PC-9 (cell line): Measurements from ENCODE around the gene MANBA. TPM values are rescaled to one million over a fixed set of nuclear protein-coding genes. Genes with fewer than 3 reads are reported as not detected.

Experiments used
- BruUV-seq: library from RNA; stranded (reverse); fragments of 400-500 nt; replicated peaks from 2 replicates; lab custom pipeline; 2021; lab: Mats Ljungman, UMichigan
- CTCF ChIA-PET: fragments of 300-600 bp; sonication (Branson Sonifier 250); formaldehyde crosslinking; loops from one replicate; lab custom pipeline; 2022; ENCODE audit warnings: antibody characterized with exemption; lab: Charles Lee
- POLR2A ChIA-PET: fragments of 300-600 bp; sonication (Branson Sonifier 250); formaldehyde crosslinking; loops from one replicate; lab custom pipeline; 2022; ENCODE audit warnings: antibody characterized with exemption; ENCODE audit not compliant: unreplicated experiment; lab: Charles Lee
- DNase-seq, 2 experiments: peaks; one replicate each; pipeline versions ENCODE4 v3.0.0 to v3.0.0-alpha.2; 2015 to 2022; ENCODE audit warnings: mixed read lengths in 1 of 2
- H2AFZ ChIP-seq: fragments of 200-600 bp; sonication (generic); 2 replicates; pipeline ENCODE4 v1.8.1; 2017; ENCODE audit warnings: antibody characterized with exemption
- H3F3A ChIP-seq: fragments of 200-600 bp; sonication (generic); 2 replicates; pipeline ENCODE4 v1.8.1; 2017; ENCODE audit warnings: antibody characterized with exemption, mild to moderate bottlenecking, low read depth; ENCODE audit not compliant: insufficient read depth
- H3K27ac ChIP-seq: fragments of 200-600 bp; sonication (generic); 2 replicates; pipeline ENCODE4 v1.6.1; 2016; ENCODE audit warnings: mixed run types
- H3K27me3 ChIP-seq: fragments of 200-600 bp; sonication (generic); 2 replicates; pipeline ENCODE4 v1.6.1; 2016; ENCODE audit warnings: low read depth, mixed run types; ENCODE audit not compliant: insufficient read depth
- H3K36me3 ChIP-seq: fragments of 200-600 bp; sonication (generic); 2 replicates; pipeline ENCODE4 v1.6.1; 2016; ENCODE audit warnings: low read depth, mixed run types
- H3K4me1 ChIP-seq: fragments of 200-600 bp; sonication (generic); replicated peaks from 2 replicates; pipeline ENCODE4 v1.6.1; 2016; ENCODE audit warnings: mixed run types; ENCODE audit not compliant: insufficient read depth
- H3K4me2 ChIP-seq: fragments of 200-600 bp; sonication (generic); 2 replicates; pipeline ENCODE4 v1.6.1; 2017; ENCODE audit warnings: mixed run types
- H3K4me3 ChIP-seq: fragments of 200-600 bp; sonication (generic); 2 replicates; pipeline ENCODE4 v1.6.1; 2016; ENCODE audit warnings: mixed run types
- H3K79me2 ChIP-seq: fragments of 200-600 bp; sonication (generic); 2 replicates; pipeline ENCODE4 v1.6.1; 2017; ENCODE audit warnings: low read depth, mixed run types
- H3K9me2 ChIP-seq: fragments of 200-600 bp; sonication (generic); 2 replicates; pipeline ENCODE4 v1.8.1; 2017; ENCODE audit warnings: mild to moderate bottlenecking; ENCODE audit not compliant: insufficient read depth
- H3K9me3 ChIP-seq: fragments of 200-600 bp; sonication (generic); 2 replicates; pipeline ENCODE4 v1.8.1; 2016; ENCODE audit warnings: low read depth; ENCODE audit not compliant: insufficient read depth
- H4K20me1 ChIP-seq: fragments of 200-600 bp; sonication (generic); 2 replicates; pipeline ENCODE4 v1.8.1; 2017; ENCODE audit not compliant: insufficient read depth
- CTCF ChIP-seq: fragments of 200-600 bp; sonication (generic); conservative IDR thresholded peaks from 2 replicates; pipeline ENCODE4 v1.6.1; 2017; ENCODE audit warnings: mixed run types, antibody characterized with exemption, mild to moderate bottlenecking, moderate library complexity
- EZH2 ChIP-seq: fragments of 200-600 bp; sonication (generic); IDR thresholded peaks from 2 replicates; pipeline ENCODE4 v1.8.0; 2017; ENCODE audit warnings: antibody characterized with exemption, low read depth
- intact Hi-C: fragments of 100-400 bp; cut with micrococcal nuclease; formaldehyde crosslinking; loops from one replicate; pipeline ENCODE4 v1.10.0; 2022; ENCODE audit not compliant: unreplicated experiment
- total RNA-seq: library from RNA; stranded (reverse); gene quantifications from 2 replicates; pipeline ENCODE4 v1.2.3, GENCODE V29; 2021

The MANBA gene
- total RNA-seq, 1 experiment from 2014 or later = 11.8 TPM

GRCh38 chr4:102759831-102760644 lies 730 bp downstream of the MANBA start:
- Histone ChIP-seq H3F3A (no peaks in the 10 kb centered on the region; the same call in 1 of the 2 replicates), H2AFZ (peak overlapping the region; percentile 95), H3K4me1 (peaks cover 17% of the 10 kb centered on the region), H4K20me1 (no peaks in the 10 kb centered on the region), H3K9me2 (no peaks in the 10 kb centered on the region), H3K27ac (no peak overlapping the region), H3K4me3 (peak overlapping the region; percentile 89), H3K27me3 (no peaks in the 10 kb centered on the region), H3K79me2 (peaks cover 36% of the 10 kb centered on the region), H3K36me3 (no peaks in the 10 kb centered on the region), H3K4me2 (peak overlapping the region; percentile 89), H3K9me3 (no peaks in the 10 kb centered on the region)
- TSS peak; percentile 32 for BruUV-seq
- POLR2A ChIA-PET = interaction anchor here (0.6 kb wide), 1 partner anchor 109 kb away, joined by 3 read pairs; no protein-coding TSS in a partner anchor
- intact Hi-C loops = loop anchor here (2.0 kb wide), 1 partner anchor 109 kb away; the partner anchor contains the start of gene CISD2
- TF ChIP-seq EZH2 (no peak), CTCF (no peak)
- CTCF ChIA-PET = interaction anchor here (0.6 kb wide), 1 partner anchor 70 kb away, joined by 3 read pairs; no protein-coding TSS in a partner anchor
- DNase-seq = peak in 1 of 2 experiments; percentile 1

GRCh38 chr4:102758241-102759160 lies 2.3 kb downstream of the MANBA start:
- no peak overlapping the region for H2AFZ ChIP-seq
- H3K4me1 ChIP-seq = peaks cover 17% of the 10 kb centered on the region
- no peaks in the 10 kb centered on the region for H3K27me3 ChIP-seq
- intact Hi-C loops = no loop called here
- no peak overlapping the region for H3K4me3 ChIP-seq
- H3K9me3 ChIP-seq = no peaks in the 10 kb centered on the region
- no peak overlapping the region for H3K27ac ChIP-seq
- ChIA-PET CTCF (no interaction called here), POLR2A (interaction anchor here (0.6 kb wide), 1 partner anchor 22 kb away, joined by 11 read pairs; no protein-coding TSS in a partner anchor)
- no peaks in the 10 kb centered on the region for H4K20me1 ChIP-seq
- TF ChIP-seq EZH2 (no peak), CTCF (no peak)
- no peaks in the 10 kb centered on the region for H3K9me2 ChIP-seq
- H3K4me2 ChIP-seq = peak overlapping the region; percentile 89; the same call in 1 of the 2 replicates
- no peaks in the 10 kb centered on the region for H3K36me3 ChIP-seq
- no TSS peak for BruUV-seq
- no peak for DNase-seq
- peaks cover 36% of the 10 kb centered on the region for H3K79me2 ChIP-seq
- H3F3A ChIP-seq = no peaks in the 10 kb centered on the region; the same call in 1 of the 2 replicates

GRCh38 chr4:102757681-102758080 lies 3.1 kb downstream of the MANBA start:
- Histone ChIP-seq H2AFZ (no peak overlapping the region), H3K9me3 (no peaks in the 10 kb centered on the region), H3K27me3 (no peaks in the 10 kb centered on the region), H3K4me3 (no peak overlapping the region), H3F3A (no peaks in the 10 kb centered on the region; the same call in 1 of the 2 replicates), H3K36me3 (no peaks in the 10 kb centered on the region), H4K20me1 (no peaks in the 10 kb centered on the region), H3K79me2 (peaks cover 36% of the 10 kb centered on the region), H3K4me2 (0 out of 2 replicates have a peak overlapping the region, but pooled peaks have one; percentile 89), H3K9me2 (no peaks in the 10 kb centered on the region), H3K4me1 (peaks cover 17% of the 10 kb centered on the region), H3K27ac (no peak overlapping the region)
- intact Hi-C loops = no loop called here
- ChIA-PET POLR2A (interaction anchor here (0.6 kb wide), 1 partner anchor 23 kb away, joined by 11 read pairs; no protein-coding TSS in a partner anchor), CTCF (no interaction called here)
- TF ChIP-seq EZH2 (no peak), CTCF (no peak)
- no TSS peak for BruUV-seq
- DNase-seq = no peak
